Measurements from ENCODE around the gene STARD9.

GRCh38 chr15:42679285-42680141, 104.1 kb downstream of the STARD9 start:
- TF ChIP-seq CHD2 (IDR thresholded peaks at IDR 0.05; ENCODE audit: borderline replicate concordance, low read depth, low read length) (no peak), PBX3 (IDR thresholded peaks at IDR 0.05; ENCODE audit: insufficient replicate concordance, low read depth, low read length) (no peak), SKIL (IDR thresholded peaks at IDR 0.05; ENCODE audit: low read depth, poor library complexity, severe bottlenecking) (no peak), MTA3 (IDR thresholded peaks at IDR 0.05; ENCODE audit: borderline replicate concordance, low read length) (no peak), SRF (IDR thresholded peaks at IDR 0.05; ENCODE audit: low read depth in 2 of 2, low read length in 2 of 2) (no peak), CTCF (IDR thresholded peaks at IDR 0.05 in 2 of 3, conservative IDR thresholded peaks at IDR 0.05 in 1 of 3; ENCODE audit: control insufficient read depth in 2 of 3, extremely low read depth in 1 of 3, insufficient read depth in 1 of 3, low read depth in 3 of 3, low read length in 3 of 3) (no peak), MAX (IDR thresholded peaks at IDR 0.05; ENCODE audit: low read depth, low read length) (no peak), SIN3A (IDR thresholded peaks at IDR 0.05; ENCODE audit: low read depth, low read length) (no peak), TARDBP (IDR thresholded peaks at IDR 0.05; ENCODE audit: borderline replicate concordance) (no peak), TAF1 (IDR thresholded peaks at IDR 0.05; ENCODE audit: borderline replicate concordance, low read depth, low read length) (no peak), ZZZ3 (IDR thresholded peaks at IDR 0.05; ENCODE audit: control insufficient read depth, insufficient read length, low read depth) (no peak)

Data from GM12878 (cell line).